Measurements from ENCODE around the gene PRKG1. TPM values are rescaled to one million over a fixed set of nuclear protein-coding genes. Genes with fewer than 3 reads are reported as not detected.

Gene PRKG1
- polyA plus RNA-seq, 4 donors: 0.45 to 7.4 (median 1.3) TPM

- H3K4me1 ChIP-seq (ENCODE audit: control insufficient read depth in 3 of 3, insufficient read depth in 2 of 3, low read depth in 1 of 3, low read length in 2 of 3): no peaks in the 10 kb centered on the region
- H3K27me3 ChIP-seq (ENCODE audit: control insufficient read depth in 3 of 3, insufficient read depth in 3 of 3, low read length in 3 of 3): no peaks in the 10 kb centered on the region
- H3K4me3 ChIP-seq (ENCODE audit: low read depth in 1 of 3, low read length in 3 of 3): no peak overlapping the region
- no peaks in the 10 kb centered on the region for H3K9me3 ChIP-seq (ENCODE audit: control insufficient read depth in 2 of 2, insufficient read depth in 1 of 2, low read depth in 1 of 2, low read length in 1 of 2)
- DNase-seq (no peak), FAIRE-seq (no peak)
- H3K36me3 ChIP-seq (ENCODE audit: control insufficient read depth in 3 of 3, insufficient read depth in 2 of 3, low read depth in 1 of 3, low read length in 3 of 3): no peaks in the 10 kb centered on the region
- H3K27ac ChIP-seq (ENCODE audit: low read depth in 1 of 3, low read length in 2 of 3): no peak overlapping the region
- WGBS, 3 donors: 89 to 96% (median 94%) methylated on average over 2 of the region's 2 CpGs
Measured at GRCh38 chr10:51508156-51508555, 433.9 kb downstream of the PRKG1 start.

GRCh38 chr10:51510231-51510630, 435.9 kb downstream of the PRKG1 start:
- H3K9me3 ChIP-seq (ENCODE audit: control insufficient read depth in 2 of 2, insufficient read depth in 1 of 2, low read depth in 1 of 2, low read length in 1 of 2): no peaks in the 10 kb centered on the region
- WGBS, 3 donors: 69 to 74% (median 70%) methylated on average over 2 of the region's 2 CpGs
- FAIRE-seq: no peak

GRCh38 chr10:51521605-51522004, 447.3 kb downstream of the PRKG1 start:
- no peak for FAIRE-seq
- H3K36me3 ChIP-seq (ENCODE audit: control insufficient read depth in 3 of 3, insufficient read depth in 2 of 3, low read depth in 1 of 3, low read length in 3 of 3): no peaks in the 10 kb centered on the region
- DNase-seq: no peak
- H3K4me3 ChIP-seq (ENCODE audit: low read depth in 1 of 3, low read length in 3 of 3): no peak overlapping the region
- WGBS, 3 donors: 55 to 60% (median 57%) methylated on average over 2 of the region's 2 CpGs
- no peaks in the 10 kb centered on the region for H3K4me1 ChIP-seq (ENCODE audit: control insufficient read depth in 3 of 3, insufficient read depth in 2 of 3, low read depth in 1 of 3, low read length in 2 of 3)
- H3K27ac ChIP-seq (ENCODE audit: low read depth in 1 of 3, low read length in 2 of 3): no peak overlapping the region
- H3K9me3 ChIP-seq (ENCODE audit: control insufficient read depth in 2 of 2, insufficient read depth in 1 of 2, low read depth in 1 of 2, low read length in 1 of 2): no peaks in the 10 kb centered on the region
- no peaks in the 10 kb centered on the region for H3K27me3 ChIP-seq (ENCODE audit: control insufficient read depth in 3 of 3, insufficient read depth in 3 of 3, low read length in 3 of 3)

More at GRCh38 chr10:51510231-51510630, 435.9 kb downstream of the PRKG1 start:
- Histone ChIP-seq H3K27me3 (ENCODE audit: control insufficient read depth in 3 of 3, insufficient read depth in 3 of 3, low read length in 3 of 3) (no peaks in the 10 kb centered on the region), H3K4me3 (ENCODE audit: low read depth in 1 of 3, low read length in 3 of 3) (no peak overlapping the region), H3K36me3 (ENCODE audit: control insufficient read depth in 3 of 3, insufficient read depth in 2 of 3, low read depth in 1 of 3, low read length in 3 of 3) (no peaks in the 10 kb centered on the region), H3K4me1 (ENCODE audit: control insufficient read depth in 3 of 3, insufficient read depth in 2 of 3, low read depth in 1 of 3, low read length in 2 of 3) (no peaks in the 10 kb centered on the region), H3K27ac (ENCODE audit: low read depth in 1 of 3, low read length in 2 of 3) (no peak overlapping the region)
- no peak for DNase-seq

DNA sequence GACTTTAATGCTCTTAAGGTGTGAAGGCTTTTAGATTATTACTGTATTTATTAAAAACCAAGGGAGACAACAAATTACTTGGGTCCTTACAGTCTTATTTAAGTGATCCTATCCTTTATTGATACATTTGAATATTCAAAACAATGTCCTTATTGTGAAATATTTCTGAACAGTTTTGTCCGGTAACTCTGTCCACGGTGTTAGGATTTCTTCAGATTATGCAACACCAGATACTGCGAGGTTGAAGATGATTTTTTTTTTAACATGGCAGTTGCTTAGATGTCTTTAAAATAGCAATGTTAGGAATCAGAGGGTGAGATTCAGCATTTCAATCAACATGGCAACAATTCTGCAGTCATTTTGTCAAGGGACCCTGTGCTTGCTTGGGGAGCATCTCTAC, 448.6 kb downstream of the PRKG1 start:
- Histone ChIP-seq H3K9me3 (ENCODE audit: control insufficient read depth in 2 of 2, insufficient read depth in 1 of 2, low read depth in 1 of 2, low read length in 1 of 2) (no peaks in the 10 kb centered on the region), H3K4me3 (ENCODE audit: low read depth in 1 of 3, low read length in 3 of 3) (no peak overlapping the region), H3K27me3 (ENCODE audit: control insufficient read depth in 3 of 3, insufficient read depth in 3 of 3, low read length in 3 of 3) (no peaks in the 10 kb centered on the region), H3K36me3 (ENCODE audit: control insufficient read depth in 3 of 3, insufficient read depth in 2 of 3, low read depth in 1 of 3, low read length in 3 of 3) (no peaks in the 10 kb centered on the region), H3K4me1 (ENCODE audit: control insufficient read depth in 3 of 3, insufficient read depth in 2 of 3, low read depth in 1 of 3, low read length in 2 of 3) (no peaks in the 10 kb centered on the region), H3K27ac (ENCODE audit: low read depth in 1 of 3, low read length in 2 of 3) (no peak overlapping the region)
- no peak for DNase-seq
- FAIRE-seq: no peak
- 84 to 93% (median 88%) methylated on average over 3 of the region's 3 CpGs for WGBS, 3 donors

DNA sequence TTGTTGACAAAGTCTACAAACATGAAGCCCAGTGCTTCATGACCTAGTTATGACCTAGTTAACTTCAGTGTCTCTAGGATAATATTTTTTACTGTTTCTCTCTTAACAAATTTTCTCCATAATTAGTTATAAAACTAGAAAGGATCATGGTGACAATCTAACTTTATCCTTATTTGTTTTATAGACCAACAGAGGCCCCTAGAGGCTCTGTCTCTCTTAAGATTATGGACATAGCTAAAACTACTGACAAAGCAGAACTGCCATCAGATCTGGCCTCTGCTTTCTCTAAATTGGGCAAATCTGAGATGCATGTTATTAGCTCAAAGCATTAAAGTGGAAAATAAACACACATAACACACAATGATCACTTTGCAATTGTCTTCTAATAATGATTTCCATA, 449.2 kb downstream of the PRKG1 start:
- FAIRE-seq (no peak), DNase-seq (no peak)
- no peaks in the 10 kb centered on the region for H3K9me3 ChIP-seq (ENCODE audit: control insufficient read depth in 2 of 2, insufficient read depth in 1 of 2, low read depth in 1 of 2, low read length in 1 of 2)
- no peaks in the 10 kb centered on the region for H3K4me1 ChIP-seq (ENCODE audit: control insufficient read depth in 3 of 3, insufficient read depth in 2 of 3, low read depth in 1 of 3, low read length in 2 of 3)
- no peak overlapping the region for H3K27ac ChIP-seq (ENCODE audit: low read depth in 1 of 3, low read length in 2 of 3)
- H3K4me3 ChIP-seq (ENCODE audit: low read depth in 1 of 3, low read length in 3 of 3): no peak overlapping the region
- no peaks in the 10 kb centered on the region for H3K36me3 ChIP-seq (ENCODE audit: control insufficient read depth in 3 of 3, insufficient read depth in 2 of 3, low read depth in 1 of 3, low read length in 3 of 3)
- H3K27me3 ChIP-seq (ENCODE audit: control insufficient read depth in 3 of 3, insufficient read depth in 3 of 3, low read length in 3 of 3): no peaks in the 10 kb centered on the region

DNA sequence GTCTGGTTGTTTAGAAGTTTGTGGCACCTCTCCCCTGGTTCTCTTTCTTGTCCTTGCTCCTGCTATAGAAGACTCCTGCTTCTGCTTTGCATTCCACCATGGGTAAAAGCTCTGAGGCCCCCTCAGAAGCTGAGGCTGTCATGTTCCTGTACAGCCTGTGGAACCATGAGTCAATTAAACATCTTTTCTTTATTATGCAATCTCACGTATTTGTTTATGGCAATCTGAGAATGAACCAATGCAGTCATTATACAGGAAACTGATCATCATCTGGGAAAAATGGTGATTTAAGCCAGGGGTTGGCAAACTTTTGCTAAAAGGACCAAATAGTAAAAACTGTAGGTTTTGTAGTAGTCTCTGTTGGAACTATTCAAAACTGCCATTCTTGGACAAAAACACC, 449.8 kb downstream of the PRKG1 start:
- no peak overlapping the region for H3K27ac ChIP-seq (ENCODE audit: low read depth in 1 of 3, low read length in 2 of 3)
- H3K4me1 ChIP-seq (ENCODE audit: control insufficient read depth in 3 of 3, insufficient read depth in 2 of 3, low read depth in 1 of 3, low read length in 2 of 3): no peaks in the 10 kb centered on the region
- H3K9me3 ChIP-seq (ENCODE audit: control insufficient read depth in 2 of 2, insufficient read depth in 1 of 2, low read depth in 1 of 2, low read length in 1 of 2): no peaks in the 10 kb centered on the region
- no peak for DNase-seq
- 58 to 72% (median 68%) methylated on average over 1 of the region's 1 CpG for WGBS, 3 donors
- no peak overlapping the region for H3K4me3 ChIP-seq (ENCODE audit: low read depth in 1 of 3, low read length in 3 of 3)
- no peaks in the 10 kb centered on the region for H3K27me3 ChIP-seq (ENCODE audit: control insufficient read depth in 3 of 3, insufficient read depth in 3 of 3, low read length in 3 of 3)
- no peak for FAIRE-seq
- H3K36me3 ChIP-seq (ENCODE audit: control insufficient read depth in 3 of 3, insufficient read depth in 2 of 3, low read depth in 1 of 3, low read length in 3 of 3): no peaks in the 10 kb centered on the region

GRCh38 chr10:51527522-51528219, 453.4 kb downstream of the PRKG1 start:
- H3K27me3 ChIP-seq (ENCODE audit: control insufficient read depth in 3 of 3, insufficient read depth in 3 of 3, low read length in 3 of 3): no peaks in the 10 kb centered on the region
- no peaks in the 10 kb centered on the region for H3K4me1 ChIP-seq (ENCODE audit: control insufficient read depth in 3 of 3, insufficient read depth in 2 of 3, low read depth in 1 of 3, low read length in 2 of 3)
- no peak overlapping the region for H3K27ac ChIP-seq (ENCODE audit: low read depth in 1 of 3, low read length in 2 of 3)
- H3K9me3 ChIP-seq (ENCODE audit: control insufficient read depth in 2 of 2, insufficient read depth in 1 of 2, low read depth in 1 of 2, low read length in 1 of 2): no peaks in the 10 kb centered on the region
- H3K4me3 ChIP-seq (ENCODE audit: low read depth in 1 of 3, low read length in 3 of 3): no peak overlapping the region
- no peaks in the 10 kb centered on the region for H3K36me3 ChIP-seq (ENCODE audit: control insufficient read depth in 3 of 3, insufficient read depth in 2 of 3, low read depth in 1 of 3, low read length in 3 of 3)
- 37 to 56% (median 38%) methylated on average over 11 of the region's 11 CpGs for WGBS, 3 donors
- peak in 1 of 2 donors; percentile 23 for DNase-seq
- FAIRE-seq: no peak

- WGBS, 3 donors: 38 to 47% (median 41%) methylated on average over 2 of the region's 2 CpGs
- Histone ChIP-seq H3K36me3 (ENCODE audit: control insufficient read depth in 3 of 3, insufficient read depth in 2 of 3, low read depth in 1 of 3, low read length in 3 of 3) (no peaks in the 10 kb centered on the region), H3K27me3 (ENCODE audit: control insufficient read depth in 3 of 3, insufficient read depth in 3 of 3, low read length in 3 of 3) (no peaks in the 10 kb centered on the region), H3K4me3 (ENCODE audit: low read depth in 1 of 3, low read length in 3 of 3) (no peak overlapping the region), H3K27ac (ENCODE audit: low read depth in 1 of 3, low read length in 2 of 3) (no peak overlapping the region), H3K4me1 (ENCODE audit: control insufficient read depth in 3 of 3, insufficient read depth in 2 of 3, low read depth in 1 of 3, low read length in 2 of 3) (no peaks in the 10 kb centered on the region), H3K9me3 (ENCODE audit: control insufficient read depth in 2 of 2, insufficient read depth in 1 of 2, low read depth in 1 of 2, low read length in 1 of 2) (no peaks in the 10 kb centered on the region)
- FAIRE-seq (no peak), DNase-seq (no peak)
Measured at GRCh38 chr10:51528527-51528926, 454.2 kb downstream of the PRKG1 start.

GRCh38 chr10:51530541-51530940, 456.3 kb downstream of the PRKG1 start:
- Histone ChIP-seq H3K4me3 (ENCODE audit: low read depth in 1 of 3, low read length in 3 of 3) (no peak overlapping the region), H3K36me3 (ENCODE audit: control insufficient read depth in 3 of 3, insufficient read depth in 2 of 3, low read depth in 1 of 3, low read length in 3 of 3) (no peaks in the 10 kb centered on the region), H3K27me3 (ENCODE audit: control insufficient read depth in 3 of 3, insufficient read depth in 3 of 3, low read length in 3 of 3) (no peaks in the 10 kb centered on the region), H3K4me1 (ENCODE audit: control insufficient read depth in 3 of 3, insufficient read depth in 2 of 3, low read depth in 1 of 3, low read length in 2 of 3) (no peaks in the 10 kb centered on the region), H3K27ac (ENCODE audit: low read depth in 1 of 3, low read length in 2 of 3) (no peak overlapping the region), H3K9me3 (ENCODE audit: control insufficient read depth in 2 of 2, insufficient read depth in 1 of 2, low read depth in 1 of 2, low read length in 1 of 2) (no peaks in the 10 kb centered on the region)
- no peak for FAIRE-seq
- no peak for DNase-seq
- WGBS, 3 donors: 68 to 89% (median 82%) methylated on average over 4 of the region's 4 CpGs
